Activated B cell treated with CpG ODN at 0.5 μM for 24 hours (primary cell): ENCODE results near the gene NAA25. TPM values are rescaled to one million over a fixed set of nuclear protein-coding genes. Genes with fewer than 3 reads are reported as not detected.

Experiments
- ATAC-seq: fragments of 200-7000 bp; cut with Tn5 transposase; one replicate; pipeline ENCODE4 v1.10.0; 2021; ENCODE audit warnings: low read depth, mild to moderate bottlenecking, moderate library complexity
- CTCF ChIA-PET: fragments of 350-600 bp; sonication (Branson Sonifier 250); formaldehyde crosslinking; loops from one replicate; lab custom pipeline; 2021; ENCODE audit warnings: antibody characterized with exemption; lab: Charles Lee
- POLR2A ChIA-PET: fragments of 350-600 bp; sonication (Branson Sonifier 250); formaldehyde crosslinking; loops from one replicate; lab custom pipeline; 2021; ENCODE audit warnings: antibody characterized with exemption; lab: Charles Lee
- DNase-seq: peaks from one replicate; pipeline ENCODE4 v3.0.0; 2022
- H3K27ac Mint-ChIP-seq: one replicate; pipeline ENCODE4 v1.8.0; 2020; ENCODE audit warnings: mixed read lengths
- H3K27me3 Mint-ChIP-seq: one replicate; pipeline ENCODE4 v1.8.0; 2021; ENCODE audit warnings: mixed read lengths
- H3K36me3 Mint-ChIP-seq: one replicate; pipeline ENCODE4 v1.8.0; 2021; ENCODE audit warnings: low read depth, mixed read lengths
- H3K4me1 Mint-ChIP-seq: one replicate; pipeline ENCODE4 v1.8.0; 2021; ENCODE audit warnings: mixed read lengths
- H3K4me3 Mint-ChIP-seq: one replicate; pipeline ENCODE4 v1.8.0; 2020; ENCODE audit warnings: mild to moderate bottlenecking, mixed read lengths
- H3K9me3 Mint-ChIP-seq: one replicate; pipeline ENCODE4 v1.8.0; 2020; ENCODE audit warnings: mixed read lengths
- CTCF ChIP-seq: fragments of 200-600 bp; IDR thresholded peaks from one replicate; pipeline ENCODE4 v1.8.0; 2022; ENCODE audit warnings: antibody characterized with exemption, mild to moderate bottlenecking
- intact Hi-C: fragments of 100-400 bp; cut with micrococcal nuclease; formaldehyde crosslinking; loops from one replicate; pipeline ENCODE4 v1.15.1; 2024
- total RNA-seq: library from RNA; stranded (reverse); gene quantifications from 2 replicates; pipeline ENCODE4 v1.2.3, GENCODE V29; 2022

NAA25 gene
- total RNA-seq, 1 donor from 2014 or later = 52.7 TPM

- intact Hi-C loops = loop anchor here (2.0 kb wide), 1 partner anchor 59 kb away; no protein-coding TSS in a partner anchor
- POLR2A ChIA-PET = interaction anchor here (0.5 to 3.8 kb wide), 2 partner anchors 93 to 112 kb away, joined by 4 to 47 read pairs; partner anchors contain the start of gene NAA25
These were observed 92.6 kb downstream of the NAA25 start for GRCh38 chr12:112015938-112016337.

DNA sequence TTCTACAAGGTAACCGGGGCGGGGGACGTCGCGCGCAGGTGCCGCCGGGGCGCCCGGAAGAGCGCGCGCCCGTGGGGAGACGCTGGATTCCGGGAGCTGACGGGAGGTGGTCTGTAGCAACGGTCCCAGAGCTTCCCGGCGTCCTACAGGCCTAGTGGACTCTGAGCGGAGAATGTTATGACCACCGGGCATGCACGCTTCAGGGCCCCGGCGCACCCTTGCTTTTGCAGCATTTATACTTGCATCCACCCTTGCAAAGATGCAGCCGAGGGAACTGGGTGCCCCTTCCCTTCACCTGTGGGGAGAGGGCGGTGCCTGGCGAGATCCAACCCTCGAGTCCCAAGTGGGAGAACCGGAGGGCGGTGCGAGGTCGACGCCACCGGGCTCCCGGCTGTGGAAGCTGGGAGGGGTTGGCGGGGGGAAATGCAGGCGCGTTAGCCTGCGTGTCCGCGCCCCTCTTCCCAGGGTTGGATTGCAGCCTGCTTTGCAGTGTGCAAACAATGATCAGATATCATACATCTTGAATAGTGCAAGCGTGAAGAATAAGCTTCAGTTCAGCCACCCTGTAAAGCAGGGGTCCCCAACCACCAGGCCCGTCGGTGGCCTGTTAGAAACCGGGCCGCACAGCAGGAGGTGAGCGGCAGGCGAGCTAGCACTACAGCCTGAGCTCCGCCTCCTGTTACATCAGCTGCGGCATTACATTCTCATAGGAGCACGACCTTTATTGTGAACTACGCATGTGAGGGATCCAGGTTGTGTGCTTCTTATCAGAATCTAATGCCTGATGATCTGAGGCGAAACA lies 94.8 kb downstream of the NAA25 start:
- no peaks in the 10 kb centered on the region for H3K27me3 Mint-ChIP-seq
- intact Hi-C loops = loop anchor here (1.0 to 5.0 kb wide), 11 partner anchors 12 to 395 kb away; partner anchors contain the start of genes ALDH2, HECTD4, MAPKAPK5 and NAA25
- ChIA-PET POLR2A (interaction anchor here (0.6 to 4.0 kb wide), 24 partner anchors 9 to 569 kb away, joined by 3 to 98 read pairs (median 6); partner anchors contain the start of genes ACAD10, BRAP, MAPKAPK5 and NAA25), CTCF (interaction anchor here (0.8 to 1.9 kb wide), 8 partner anchors 9 to 373 kb away, joined by 3 to 13 read pairs (median 3); no protein-coding TSS in a partner anchor)
- DNase-seq (peak; percentile 49), ATAC-seq (peak; percentile 37)
- H3K36me3 Mint-ChIP-seq = peaks cover 50% of the 10 kb centered on the region
- no peak for TF ChIP-seq CTCF
- H3K4me1 Mint-ChIP-seq = peaks cover 71% of the 10 kb centered on the region
- peak overlapping the region; percentile 96 for H3K4me3 Mint-ChIP-seq
- H3K27ac Mint-ChIP-seq = peak overlapping the region; percentile 99
- no peaks in the 10 kb centered on the region for H3K9me3 Mint-ChIP-seq

More at GRCh38 chr12:112015938-112016337, 92.6 kb downstream of the NAA25 start:
- H3K9me3 Mint-ChIP-seq = no peaks in the 10 kb centered on the region
- no peaks in the 10 kb centered on the region for H3K27me3 Mint-ChIP-seq
- DNase-seq = no peak
- no peak for ATAC-seq
- peaks cover 71% of the 10 kb centered on the region for H3K36me3 Mint-ChIP-seq
- H3K4me1 Mint-ChIP-seq = peaks cover 80% of the 10 kb centered on the region
- H3K4me3 Mint-ChIP-seq = peak overlapping the region; percentile 45
- CTCF ChIA-PET = no interaction called here
- no peak for TF ChIP-seq CTCF
- H3K27ac Mint-ChIP-seq = peak overlapping the region; percentile 99

DNA sequence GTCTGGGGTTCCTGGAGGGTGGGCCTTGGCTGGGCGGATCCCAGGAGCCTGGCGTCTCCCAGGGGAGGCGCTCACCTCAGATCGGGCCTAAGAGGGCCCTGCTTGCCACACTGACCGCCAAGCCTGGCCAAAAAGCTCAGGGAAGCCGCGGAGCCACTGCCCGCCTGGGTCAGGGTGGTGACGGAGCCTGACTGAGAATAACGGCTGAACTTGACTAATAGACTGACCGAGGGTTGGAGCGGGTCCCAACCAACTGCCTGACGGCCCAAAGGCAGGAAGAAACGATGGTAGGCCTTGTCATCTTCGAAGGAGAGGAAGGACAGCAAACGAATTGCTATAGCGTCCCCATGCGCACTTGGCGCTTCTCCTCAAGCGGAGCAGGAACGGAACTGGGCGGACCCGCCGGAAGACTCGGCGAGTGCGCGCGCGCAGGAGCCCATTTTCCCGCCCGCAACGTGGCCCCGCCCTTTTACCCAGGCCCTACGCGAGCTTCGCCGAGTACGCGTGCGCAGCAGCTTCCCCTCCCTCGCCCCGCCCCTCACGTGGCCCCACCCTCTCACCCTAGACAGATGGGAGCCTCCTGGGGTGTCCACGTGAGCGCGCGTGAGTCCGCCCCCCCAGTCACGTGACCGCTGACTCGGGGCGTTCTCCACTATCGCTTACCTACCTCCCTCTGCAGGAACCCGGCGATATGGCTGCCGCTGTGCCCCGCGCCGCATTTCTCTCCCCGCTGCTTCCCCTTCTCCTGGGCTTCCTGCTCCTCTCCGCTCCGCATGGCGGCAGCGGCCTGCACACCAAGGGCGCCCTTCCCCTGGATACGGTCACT lies 95.6 kb downstream of the NAA25 start, which contains the start of the genes ERP29 and TMEM116:
Gene ERP29 (plus strand): TSS at position 652 of the 826 bp plus-strand sequence. CDS start 40 bp downstream, at position 692.
Gene TMEM116 (minus strand): TSS at position 391 of the 826 bp plus-strand sequence. CDS start 7,895 bp downstream, outside the sequence.
- no peak for TF ChIP-seq CTCF
- peaks cover 63% of the 10 kb centered on the region for H3K4me1 Mint-ChIP-seq
- ChIA-PET CTCF (interaction anchor here (1.2 kb wide), 3 partner anchors 14 to 59 kb away, joined by 3 to 4 read pairs (median 3); no protein-coding TSS in a partner anchor), POLR2A (interaction anchor here (0.6 to 4.0 kb wide), 21 partner anchors 8 to 568 kb away, joined by 3 to 98 read pairs (median 5); partner anchors contain the start of genes ACAD10, BRAP, MAPKAPK5 and NAA25)
- peaks cover 42% of the 10 kb centered on the region for H3K36me3 Mint-ChIP-seq
- H3K27me3 Mint-ChIP-seq = no peaks in the 10 kb centered on the region
- intact Hi-C loops = loop anchor here (1.0 to 5.0 kb wide), 5 partner anchors 14 to 396 kb away; partner anchors contain the start of genes ALDH2, MAPKAPK5 and RPL6
- DNase-seq (peak; percentile 99), ATAC-seq (peak; percentile 72)
- H3K9me3 Mint-ChIP-seq = no peaks in the 10 kb centered on the region
- H3K27ac Mint-ChIP-seq = peak within 1 kb of the TSS; percentile 99
- peak within 1 kb of the TSS; percentile 96 for H3K4me3 Mint-ChIP-seq

- no peak for TF ChIP-seq CTCF
- CTCF ChIA-PET = no interaction called here
- intact Hi-C loops = loop anchor here (2.0 to 5.0 kb wide), 3 partner anchors 15 to 397 kb away; partner anchors contain the start of genes ALDH2 and RPL6
- H3K4me3 Mint-ChIP-seq = peak overlapping the region; percentile 96
- no peaks in the 10 kb centered on the region for H3K27me3 Mint-ChIP-seq
- peak overlapping the region; percentile 99 for H3K27ac Mint-ChIP-seq
- POLR2A ChIA-PET = interaction anchor here (0.6 to 4.0 kb wide), 7 partner anchors 9 to 114 kb away, joined by 3 to 98 read pairs (median 30); partner anchors contain the start of gene TRAFD1
- no peak for ATAC-seq
- H3K9me3 Mint-ChIP-seq = no peaks in the 10 kb centered on the region
- H3K4me1 Mint-ChIP-seq = peaks cover 59% of the 10 kb centered on the region
- H3K36me3 Mint-ChIP-seq = peaks cover 33% of the 10 kb centered on the region
- no peak for DNase-seq
These were observed 96.9 kb downstream of the NAA25 start for GRCh38 chr12:112011685-112012084.
